GM19468 (cell line): ENCODE data around the gene PDCD6IP.

Source experiments
- ATAC-seq: cut with Tn5 transposase; IDR thresholded peaks from one replicate; pipeline ENCODE4 v1.9.1; 2021; ENCODE audit warnings: mild to moderate bottlenecking, moderate library complexity, moderate number of reproducible peaks; ENCODE audit not compliant: unreplicated experiment; ENCODE audit errors: extremely low read depth

Gene PDCD6IP

GRCh38 chr3:33915796-33916546 is 117.5 kb downstream of the PDCD6IP start:
- peak; percentile 79 for ATAC-seq

- ATAC-seq = no peak
Measured at GRCh38 chr3:33918126-33918756, 119.8 kb downstream of the PDCD6IP start.
